ENCODE measurements around the gene CMSS1. TPM values are rescaled to one million over a fixed set of nuclear protein-coding genes. Genes with fewer than 3 reads are reported as not detected.
"Not testable (repeated sequence)": the region's sequence is repeated elsewhere in the genome, so short reads cannot be mapped to it uniquely, and the experiment has no call there.

Gene CMSS1
- total RNA-seq, 1 donor, result 27.8 TPM

GRCh38 chr3:100093831-100094230, 276.2 kb downstream of the CMSS1 start:
- no peak overlapping the region for H3K4me3 ChIP-seq (ENCODE audit: low read depth, low read length)
- TF ChIP-seq, protein P1, sequence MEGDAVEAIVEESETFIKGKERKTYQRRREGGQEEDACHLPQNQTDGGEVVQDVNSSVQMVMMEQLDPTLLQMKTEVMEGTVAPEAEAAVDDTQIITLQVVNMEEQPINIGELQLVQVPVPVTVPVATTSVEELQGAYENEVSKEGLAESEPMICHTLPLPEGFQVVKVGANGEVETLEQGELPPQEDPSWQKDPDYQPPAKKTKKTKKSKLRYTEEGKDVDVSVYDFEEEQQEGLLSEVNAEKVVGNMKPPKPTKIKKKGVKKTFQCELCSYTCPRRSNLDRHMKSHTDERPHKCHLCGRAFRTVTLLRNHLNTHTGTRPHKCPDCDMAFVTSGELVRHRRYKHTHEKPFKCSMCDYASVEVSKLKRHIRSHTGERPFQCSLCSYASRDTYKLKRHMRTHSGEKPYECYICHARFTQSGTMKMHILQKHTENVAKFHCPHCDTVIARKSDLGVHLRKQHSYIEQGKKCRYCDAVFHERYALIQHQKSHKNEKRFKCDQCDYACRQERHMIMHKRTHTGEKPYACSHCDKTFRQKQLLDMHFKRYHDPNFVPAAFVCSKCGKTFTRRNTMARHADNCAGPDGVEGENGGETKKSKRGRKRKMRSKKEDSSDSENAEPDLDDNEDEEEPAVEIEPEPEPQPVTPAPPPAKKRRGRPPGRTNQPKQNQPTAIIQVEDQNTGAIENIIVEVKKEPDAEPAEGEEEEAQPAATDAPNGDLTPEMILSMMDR (IDR thresholded peaks at IDR 0.05; ENCODE audit: insufficient read depth, low read length), result no peak
- no peak for DNase-seq (ENCODE audit: low read depth)

GRCh38 chr3:100096286-100096685, 278.6 kb downstream of the CMSS1 start:
- H3K4me3 ChIP-seq (ENCODE audit: low read depth, low read length), result not testable (repeated sequence)

DNA sequence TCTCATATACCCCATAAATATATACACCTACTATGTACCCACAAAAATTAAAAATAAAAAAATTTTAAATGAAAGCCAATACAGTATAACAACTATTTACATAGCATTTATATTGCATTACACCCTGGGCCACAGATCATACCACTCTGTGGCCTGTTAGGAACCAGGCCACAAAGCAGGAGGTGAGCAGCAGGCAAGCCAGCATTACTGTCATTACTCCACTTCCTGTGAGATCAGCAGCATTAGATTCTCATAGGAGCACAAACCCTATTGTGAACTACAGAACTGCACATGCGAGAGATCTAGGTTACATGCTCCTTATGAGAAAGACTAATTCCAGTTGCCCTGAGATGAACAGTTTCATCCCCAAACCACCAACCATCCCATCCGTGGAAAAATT, 279.2 kb downstream of the CMSS1 start:
- TF ChIP-seq, protein P1 (IDR thresholded peaks at IDR 0.05; ENCODE audit: insufficient read depth, low read length), result no peak
- no peak for DNase-seq (ENCODE audit: low read depth)
- no peak overlapping the region for H3K4me3 ChIP-seq (ENCODE audit: low read depth, low read length)

More at GRCh38 chr3:100096286-100096685, 278.6 kb downstream of the CMSS1 start:
- not testable (repeated sequence) for DNase-seq (ENCODE audit: low read depth)

GRCh38 chr3:100097919-100098783, 280.5 kb downstream of the CMSS1 start:
- TF ChIP-seq, protein P1 (IDR thresholded peaks at IDR 0.05; ENCODE audit: insufficient read depth, low read length), result no peak
- no peak for DNase-seq (ENCODE audit: low read depth)
- no peak overlapping the region for H3K4me3 ChIP-seq (ENCODE audit: low read depth, low read length)

DNA sequence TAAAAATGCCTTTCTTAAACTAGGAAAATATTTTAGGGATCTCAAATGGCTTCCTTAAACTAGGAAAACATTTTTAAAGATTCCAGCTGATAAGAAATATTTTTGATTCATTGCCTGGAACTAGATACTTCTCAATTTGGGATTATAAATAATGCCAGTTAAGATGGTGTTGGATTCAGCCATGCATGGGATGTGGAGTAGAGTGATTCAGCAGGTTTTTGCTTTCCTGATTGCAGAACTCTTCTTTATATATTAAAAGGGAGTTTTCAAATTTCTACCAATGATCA, 281.1 kb downstream of the CMSS1 start:
- DNase-seq (ENCODE audit: low read depth), result no peak
- H3K4me3 ChIP-seq (ENCODE audit: low read depth, low read length), result no peak overlapping the region
- TF ChIP-seq, protein P1 (IDR thresholded peaks at IDR 0.05; ENCODE audit: insufficient read depth, low read length), result no peak

GRCh38 chr3:100099621-100100020, 282.0 kb downstream of the CMSS1 start:
- H3K4me3 ChIP-seq (ENCODE audit: low read depth, low read length), result no peak overlapping the region
- TF ChIP-seq, protein P1 (IDR thresholded peaks at IDR 0.05; ENCODE audit: insufficient read depth, low read length), result no peak
- no peak for DNase-seq (ENCODE audit: low read depth)

DNA sequence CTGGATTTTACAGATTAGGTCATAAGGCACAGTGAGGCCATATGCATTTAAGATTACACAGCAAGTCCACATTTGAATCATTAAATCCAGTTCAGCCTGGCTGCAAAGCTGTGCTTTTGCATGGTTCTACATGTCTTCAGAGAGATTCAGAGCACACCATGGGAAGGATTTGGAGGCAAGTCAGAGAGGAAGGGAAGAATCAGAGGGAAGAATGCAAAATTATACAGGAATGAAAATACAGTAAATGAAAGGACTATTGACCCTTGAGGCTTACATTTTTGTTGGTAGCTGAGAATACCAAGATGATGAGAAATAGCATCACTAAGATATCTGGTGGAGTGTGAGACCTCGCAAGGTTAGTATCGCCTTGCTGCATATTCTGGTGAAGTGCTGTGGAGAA, 282.8 kb downstream of the CMSS1 start:
- no peak for DNase-seq (ENCODE audit: low read depth)
- H3K4me3 ChIP-seq (ENCODE audit: low read depth, low read length), result no peak overlapping the region

More for the DNA sequence above, 282.8 kb downstream of the CMSS1 start:
- TF ChIP-seq, protein P1 (IDR thresholded peaks at IDR 0.05; ENCODE audit: insufficient read depth, low read length), result no peak
